ENCODE measurements around the gene SLC5A2.
"Not testable (repeated sequence)": the region's sequence is repeated elsewhere in the genome, so short reads cannot be mapped to it uniquely, and the experiment has no call there.

SLC5A2 gene

GRCh38 chr16:31475946-31476302, 7.0 kb upstream of the SLC5A2 start:
- DNase-seq (ENCODE audit: low read depth, low spot score): no peak

GRCh38 chr16:31476303-31477219, 6.4 kb upstream of the SLC5A2 start:
- DNase-seq (ENCODE audit: low read depth, low spot score): no peak

- DNase-seq (ENCODE audit: low read depth, low spot score): no peak
Measured at GRCh38 chr16:31477220-31478216, 5.4 kb upstream of the SLC5A2 start.

- DNase-seq (ENCODE audit: low read depth, low spot score): no peak
Measured at GRCh38 chr16:31478956-31479355, 4.0 kb upstream of the SLC5A2 start.

- DNase-seq (ENCODE audit: low read depth, low spot score): no peak
Measured at GRCh38 chr16:31479751-31480150, 3.2 kb upstream of the SLC5A2 start.

GRCh38 chr16:31480851-31481536, 1.9 kb upstream of the SLC5A2 start:
- DNase-seq (ENCODE audit: low read depth, low spot score): no peak

- not testable (repeated sequence) for DNase-seq (ENCODE audit: low read depth, low spot score)
Measured at GRCh38 chr16:31484048-31484447, 1.1 kb downstream of the SLC5A2 start.

GRCh38 chr16:31484491-31485171, 1.7 kb downstream of the SLC5A2 start:
- peak; percentile 44 for DNase-seq (ENCODE audit: low read depth, low spot score)

GRCh38 chr16:31485571-31485970, 2.6 kb downstream of the SLC5A2 start:
- no peak for DNase-seq (ENCODE audit: low read depth, low spot score)

GRCh38 chr16:31486045-31486444, 3.1 kb downstream of the SLC5A2 start:
- no peak for DNase-seq (ENCODE audit: low read depth, low spot score)

GRCh38 chr16:31487071-31487719, 4.3 kb downstream of the SLC5A2 start:
- DNase-seq (ENCODE audit: low read depth, low spot score): no peak

GRCh38 chr16:31487720-31488467, 5.0 kb downstream of the SLC5A2 start:
- peak; percentile 60 for DNase-seq (ENCODE audit: low read depth, low spot score)

- peak; percentile 52 for DNase-seq (ENCODE audit: low read depth, low spot score)
Measured at GRCh38 chr16:31488468-31489297, 5.8 kb downstream of the SLC5A2 start.

GRCh38 chr16:31489298-31489564, 6.3 kb downstream of the SLC5A2 start:
- no peak for DNase-seq (ENCODE audit: low read depth, low spot score)

- no peak for DNase-seq (ENCODE audit: low read depth, low spot score)
Measured at GRCh38 chr16:31489616-31490584, 7.0 kb downstream of the SLC5A2 start.

- no peak for DNase-seq (ENCODE audit: low read depth, low spot score)
Measured at GRCh38 chr16:31491778-31492418, 9.0 kb downstream of the SLC5A2 start.

- no peak for DNase-seq (ENCODE audit: low read depth, low spot score)
Measured at GRCh38 chr16:31493506-31494125, 10.7 kb downstream of the SLC5A2 start.

All from astrocyte of the hippocampus (primary cell).